ENCODE measurements around the gene NAV2. TPM values are rescaled to one million over a fixed set of nuclear protein-coding genes. Genes with fewer than 3 reads are reported as not detected.

NAV2 gene
- total RNA-seq, 2 experiments from 2014 or later = 0.23 to 0.36 TPM

DNA sequence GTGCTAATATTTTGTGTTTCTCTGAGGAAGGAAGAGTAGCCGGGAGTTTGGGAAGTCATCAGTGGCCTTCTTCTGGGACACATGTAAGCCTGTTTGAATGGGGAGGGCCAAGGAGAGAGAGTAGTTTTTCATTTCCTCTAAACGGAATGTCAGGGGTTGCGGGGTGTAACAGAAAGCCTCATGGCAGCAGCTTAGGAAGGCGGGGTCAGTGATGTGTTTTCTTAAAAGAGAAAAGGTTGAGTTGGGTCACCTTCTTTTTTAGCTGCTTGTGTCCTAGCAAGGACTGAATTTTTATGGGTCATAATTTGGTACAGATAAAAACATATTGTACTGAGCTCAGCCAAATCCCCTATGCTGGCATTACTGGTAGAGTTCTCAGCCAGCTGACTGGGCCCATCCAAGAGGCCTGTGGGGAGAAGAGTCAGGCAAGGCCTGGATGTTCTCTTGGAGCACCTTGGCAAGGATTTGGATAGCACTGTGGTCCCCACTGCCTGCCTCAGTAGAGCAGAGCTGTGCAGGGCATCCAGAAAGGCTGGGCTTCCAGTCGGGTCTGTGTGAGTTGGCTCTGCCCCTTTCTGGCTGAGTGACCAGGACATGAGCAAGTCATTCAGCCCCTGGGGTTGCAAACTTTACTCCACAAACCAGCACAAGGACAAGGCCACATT is 29.4 kb upstream of the NAV2 start:
- Mint-ChIP-seq H3K27me3 (peaks cover 9% of the 10 kb centered on the region), H3K4me1 (ENCODE audit: low read depth) (no peaks in the 10 kb centered on the region), H3K27ac (no peak overlapping the region), H3K36me3 (ENCODE audit: low read depth) (no peaks in the 10 kb centered on the region), H3K9me3 (no peaks in the 10 kb centered on the region), H3K4me3 (no peak overlapping the region)
- no peak for ATAC-seq
- ChIA-PET CTCF (no interaction called here), POLR2A (no interaction called here)
- TF ChIP-seq, protein P1, sequence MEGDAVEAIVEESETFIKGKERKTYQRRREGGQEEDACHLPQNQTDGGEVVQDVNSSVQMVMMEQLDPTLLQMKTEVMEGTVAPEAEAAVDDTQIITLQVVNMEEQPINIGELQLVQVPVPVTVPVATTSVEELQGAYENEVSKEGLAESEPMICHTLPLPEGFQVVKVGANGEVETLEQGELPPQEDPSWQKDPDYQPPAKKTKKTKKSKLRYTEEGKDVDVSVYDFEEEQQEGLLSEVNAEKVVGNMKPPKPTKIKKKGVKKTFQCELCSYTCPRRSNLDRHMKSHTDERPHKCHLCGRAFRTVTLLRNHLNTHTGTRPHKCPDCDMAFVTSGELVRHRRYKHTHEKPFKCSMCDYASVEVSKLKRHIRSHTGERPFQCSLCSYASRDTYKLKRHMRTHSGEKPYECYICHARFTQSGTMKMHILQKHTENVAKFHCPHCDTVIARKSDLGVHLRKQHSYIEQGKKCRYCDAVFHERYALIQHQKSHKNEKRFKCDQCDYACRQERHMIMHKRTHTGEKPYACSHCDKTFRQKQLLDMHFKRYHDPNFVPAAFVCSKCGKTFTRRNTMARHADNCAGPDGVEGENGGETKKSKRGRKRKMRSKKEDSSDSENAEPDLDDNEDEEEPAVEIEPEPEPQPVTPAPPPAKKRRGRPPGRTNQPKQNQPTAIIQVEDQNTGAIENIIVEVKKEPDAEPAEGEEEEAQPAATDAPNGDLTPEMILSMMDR (IDR thresholded peaks at IDR 0.05) = no peak
- DNase-seq = no peak
- intact Hi-C loops (cut with micrococcal nuclease) = no loop called here

DNA sequence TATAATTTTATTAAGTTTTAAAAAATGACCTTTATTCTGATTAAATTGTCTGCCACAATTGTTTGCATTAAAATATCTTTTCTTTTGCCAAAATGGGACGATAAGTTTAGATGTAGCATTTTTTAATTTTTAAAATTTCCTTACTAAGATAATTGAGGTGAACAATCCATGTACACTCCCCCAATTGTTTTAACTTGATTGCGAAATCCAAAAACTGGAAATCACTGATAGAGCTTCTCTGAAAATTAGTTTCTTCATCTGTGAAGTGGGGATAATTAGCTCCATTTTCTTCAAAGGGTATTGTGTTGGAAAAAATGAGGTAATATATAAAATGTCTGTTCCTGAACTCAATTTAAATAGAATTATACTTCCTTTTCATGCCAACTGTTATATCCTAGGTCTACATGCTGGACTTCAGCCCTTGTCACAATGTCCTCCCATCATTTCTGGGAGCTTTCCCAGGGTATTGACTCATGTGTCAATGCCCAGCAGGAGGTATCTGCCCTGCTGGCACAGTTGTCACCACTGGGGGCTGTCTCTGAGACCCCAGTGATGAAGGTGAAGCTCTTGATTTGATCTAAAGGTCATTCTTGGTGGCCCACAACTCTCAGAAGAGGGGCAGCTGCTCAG is 28.7 kb upstream of the NAV2 start:
- TF ChIP-seq, protein P1 (IDR thresholded peaks at IDR 0.05) = no peak
- intact Hi-C loops (cut with micrococcal nuclease) = no loop called here
- DNase-seq = no peak
- no peak overlapping the region for H3K4me3 Mint-ChIP-seq
- H3K4me1 Mint-ChIP-seq (ENCODE audit: low read depth) = no peaks in the 10 kb centered on the region
- POLR2A ChIA-PET = no interaction called here
- CTCF ChIA-PET = no interaction called here
- no peak for ATAC-seq
- peaks cover 9% of the 10 kb centered on the region for H3K27me3 Mint-ChIP-seq
- H3K27ac Mint-ChIP-seq = no peak overlapping the region
- H3K36me3 Mint-ChIP-seq (ENCODE audit: low read depth) = no peaks in the 10 kb centered on the region
- no peaks in the 10 kb centered on the region for H3K9me3 Mint-ChIP-seq

DNA sequence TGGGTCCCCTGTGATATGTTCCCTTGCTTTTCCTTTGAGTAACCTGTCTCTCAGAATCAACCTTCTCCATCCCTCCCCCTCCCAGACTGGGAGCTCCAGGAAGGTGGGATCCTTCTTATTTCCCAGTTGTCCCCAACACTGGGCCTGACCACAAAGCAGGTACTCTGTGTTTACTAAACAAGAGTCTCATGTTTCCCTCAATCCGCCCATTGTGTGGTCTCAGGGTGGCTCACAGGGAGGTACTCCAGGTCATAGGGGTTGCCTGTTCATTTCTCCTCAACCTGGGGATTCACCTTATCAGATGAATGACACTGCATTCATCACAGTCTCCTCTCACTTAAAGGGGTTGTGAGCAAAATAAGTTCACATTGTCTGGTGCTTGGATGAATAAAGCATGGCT is 26.4 kb upstream of the NAV2 start:
- H3K27me3 Mint-ChIP-seq = peaks cover 4% of the 10 kb centered on the region
- TF ChIP-seq, protein P1 (IDR thresholded peaks at IDR 0.05) = no peak
- no peaks in the 10 kb centered on the region for H3K9me3 Mint-ChIP-seq
- ChIA-PET POLR2A (no interaction called here), CTCF (no interaction called here)
- no peaks in the 10 kb centered on the region for H3K4me1 Mint-ChIP-seq (ENCODE audit: low read depth)
- H3K27ac Mint-ChIP-seq = no peak overlapping the region
- intact Hi-C loops (cut with micrococcal nuclease) = no loop called here
- ATAC-seq (no peak), DNase-seq (no peak)
- no peak overlapping the region for H3K4me3 Mint-ChIP-seq
- no peaks in the 10 kb centered on the region for H3K36me3 Mint-ChIP-seq (ENCODE audit: low read depth)

GRCh38 chr11:19687392-19687791 is 25.2 kb upstream of the NAV2 start:
- Mint-ChIP-seq H3K9me3 (no peaks in the 10 kb centered on the region), H3K4me1 (ENCODE audit: low read depth) (no peaks in the 10 kb centered on the region), H3K27ac (no peak overlapping the region), H3K27me3 (no peaks in the 10 kb centered on the region), H3K4me3 (no peak overlapping the region), H3K36me3 (ENCODE audit: low read depth) (no peaks in the 10 kb centered on the region)
- ChIA-PET POLR2A (no interaction called here), CTCF (interaction anchor here (1.3 kb wide), 1 partner anchor 41 kb away, joined by 4 read pairs; no protein-coding TSS in a partner anchor)
- no peak for DNase-seq
- intact Hi-C loops (cut with micrococcal nuclease) = no loop called here
- ATAC-seq = no peak
- TF ChIP-seq, protein P1 (IDR thresholded peaks at IDR 0.05) = no peak

DNA sequence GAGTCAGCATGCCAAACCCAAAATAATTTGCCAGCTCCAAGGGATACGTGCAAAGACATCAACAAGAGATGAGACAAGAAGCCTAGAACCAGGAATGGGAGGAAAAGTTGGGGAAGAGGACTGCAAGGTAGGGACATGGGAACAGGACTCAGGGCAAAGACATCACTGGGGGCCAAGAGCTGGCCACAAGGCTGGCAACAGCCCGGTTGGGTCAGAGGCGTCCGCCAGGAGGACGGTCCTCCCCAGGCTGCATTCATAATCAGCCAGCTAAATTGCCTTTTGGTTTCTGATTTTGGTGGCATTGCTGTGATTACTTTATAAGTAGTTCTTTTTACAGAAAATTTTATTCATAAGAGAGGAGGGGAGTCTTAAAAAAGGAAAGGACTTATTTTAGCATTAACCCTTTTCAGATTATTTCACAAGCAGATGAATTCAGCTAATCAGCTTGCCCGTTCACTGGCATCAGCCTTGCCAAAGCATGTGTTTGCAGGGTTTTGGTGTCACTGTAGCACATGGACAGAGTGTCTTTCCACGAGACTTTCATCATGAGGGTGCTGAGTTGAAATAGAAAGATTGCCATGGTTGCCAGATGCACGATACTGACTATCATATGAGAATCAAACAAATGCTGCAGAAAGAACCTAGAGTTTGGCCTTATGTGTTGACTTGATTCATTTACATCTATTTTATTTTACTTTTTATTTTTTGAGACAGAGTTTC is 23.2 kb upstream of the NAV2 start:
- intact Hi-C loops (cut with micrococcal nuclease) = no loop called here
- Mint-ChIP-seq H3K4me3 (no peak overlapping the region), H3K27me3 (no peaks in the 10 kb centered on the region), H3K4me1 (ENCODE audit: low read depth) (no peaks in the 10 kb centered on the region), H3K36me3 (ENCODE audit: low read depth) (no peaks in the 10 kb centered on the region), H3K9me3 (no peaks in the 10 kb centered on the region), H3K27ac (no peak overlapping the region)
- TF ChIP-seq, protein P1 (IDR thresholded peaks at IDR 0.05) = no peak
- no peak for DNase-seq
- no peak for ATAC-seq
- CTCF ChIA-PET = interaction anchor here (1.4 kb wide), 1 partner anchor 53 kb away, joined by 3 read pairs; no protein-coding TSS in a partner anchor
- POLR2A ChIA-PET = no interaction called here
